Peyer's patch (tissue), 4 donors: Measurements from ENCODE around the gene ZNF467. TPM values are rescaled to one million over a fixed set of nuclear protein-coding genes. Genes with fewer than 3 reads are reported as not detected.

Experiments used
- DNase-seq, 3 donors: peaks; one replicate each; pipeline ENCODE4 v3.0.0-alpha.2; 2017 to 2019
- H3K27ac ChIP-seq, 4 donors: fragments of 200-600 bp; sonication (generic); one replicate each; pipeline ENCODE4 v1.5.1; 2016 to 2019
- H3K27me3 ChIP-seq, 2 donors: fragments of 200-600 bp; sonication (generic); one replicate each; pipeline ENCODE4 v1.5.1; 2019
- H3K36me3 ChIP-seq, 3 donors: fragments of 200-600 bp; sonication (generic); one replicate each; pipeline ENCODE4 v1.5.1; 2016 to 2019
- H3K4me1 ChIP-seq, 4 donors: fragments of 200-600 bp; sonication (generic); one replicate each; pipeline ENCODE4 v1.5.1; 2016 to 2019
- H3K4me3 ChIP-seq, 4 donors: fragments of 200-600 bp; sonication (generic); 1 replicate in 3 of 4; 2 replicates in 1 of 4; pipeline ENCODE4 v1.5.1; 2016 to 2019; ENCODE audit warnings: mild to moderate bottlenecking in 1 of 4
- H3K9me3 ChIP-seq, 4 donors: fragments of 200-600 bp; sonication (generic); one replicate each; pipeline ENCODE4 v1.5.1; 2016 to 2019; ENCODE audit warnings: mild to moderate bottlenecking in 1 of 4
- CTCF ChIP-seq, 6 experiments: fragments of 450-650 bp in 4 of 6; fragments of 200-600 bp in 2 of 6; sonication (generic) in 1 of 6; IDR thresholded peaks; one replicate each; pipeline ENCODE4 v1.5.1; 2017 to 2019; ENCODE audit warnings: antibody characterized with exemption in 6 of 6, mild to moderate bottlenecking in 3 of 6, moderate library complexity in 1 of 6
- POLR2A ChIP-seq, 2 donors: fragments of 450-650 bp; IDR thresholded peaks; one replicate each; pipeline ENCODE4 v1.5.1; 2017; ENCODE audit warnings: antibody characterized with exemption in 2 of 2, mild to moderate bottlenecking in 2 of 2, moderate library complexity in 2 of 2
- total RNA-seq, 4 donors: library from RNA; depleted of rRNA; stranded (reverse); fragments of >200 nt; gene quantifications; one replicate each; pipeline ENCODE4 v1.1.0, GENCODE V29; 2016

Gene ZNF467
- total RNA-seq, 4 donors from 2014 or later, result 0.35 to 4.7 (median 3.1) TPM

- peaks cover 0 to 5% of the 10 kb centered on the region in 2 donors for H3K27me3 ChIP-seq
- TF ChIP-seq CTCF (IDR thresholded peaks at IDR 0.05) (no peak), POLR2A (IDR thresholded peaks at IDR 0.05) (no peak)
- H3K27ac ChIP-seq, result peak overlapping the region; percentile 55 to 72 (median 70)
- no peaks in the 10 kb centered on the region for H3K36me3 ChIP-seq
- peaks cover 0 to 32% (median 10%) of the 10 kb centered on the region in 4 donors for H3K4me1 ChIP-seq
- H3K4me3 ChIP-seq, result peak overlapping the region; percentile 45 to 82 (median 64)
- H3K9me3 ChIP-seq, result no peaks in the 10 kb centered on the region
- peak; percentile 87 to 95 (median 91) for DNase-seq
Measured at GRCh38 chr7:149771720-149772240, 1.6 kb downstream of the ZNF467 start.

- peaks cover 0 to 32% (median 10%) of the 10 kb centered on the region in 4 donors for H3K4me1 ChIP-seq
- H3K27me3 ChIP-seq, result peaks cover 0 to 5% of the 10 kb centered on the region in 2 donors
- TF ChIP-seq CTCF (IDR thresholded peaks at IDR 0.05) (no peak), POLR2A (IDR thresholded peaks at IDR 0.05) (no peak)
- H3K4me3 ChIP-seq, result peak overlapping the region; percentile 45 to 82 (median 64)
- H3K9me3 ChIP-seq, result no peaks in the 10 kb centered on the region
- H3K27ac ChIP-seq, result peak overlapping the region; percentile 28 to 70 (median 62)
- H3K36me3 ChIP-seq, result no peaks in the 10 kb centered on the region
- peak in 1 of 3 donors; percentile 22 for DNase-seq
Measured at GRCh38 chr7:149770728-149771636, 2.4 kb downstream of the ZNF467 start.

- no peak overlapping the region for H3K4me3 ChIP-seq
- no peak for DNase-seq
- TF ChIP-seq POLR2A (IDR thresholded peaks at IDR 0.05) (no peak), CTCF (IDR thresholded peaks at IDR 0.05) (no peak)
- H3K4me1 ChIP-seq, result peaks cover 0 to 32% (median 10%) of the 10 kb centered on the region in 4 donors
- H3K36me3 ChIP-seq, result no peaks in the 10 kb centered on the region
- H3K27ac ChIP-seq, result no peak overlapping the region
- H3K27me3 ChIP-seq, result peaks cover 0 to 5% of the 10 kb centered on the region in 2 donors
- H3K9me3 ChIP-seq, result no peaks in the 10 kb centered on the region
Measured at GRCh38 chr7:149769915-149770314, 3.5 kb downstream of the ZNF467 start.

- Histone ChIP-seq H3K36me3 (no peaks in the 10 kb centered on the region), H3K4me3 (no peak overlapping the region), H3K27ac (no peak overlapping the region), H3K9me3 (no peaks in the 10 kb centered on the region), H3K4me1 (peaks cover 0 to 22% (median 10%) of the 10 kb centered on the region in 4 donors), H3K27me3 (peaks cover 0 to 5% of the 10 kb centered on the region in 2 donors)
- DNase-seq, result no peak
- no peak for TF ChIP-seq POLR2A (IDR thresholded peaks at IDR 0.05)
- no peak for TF ChIP-seq CTCF (IDR thresholded peaks at IDR 0.05)
Measured at GRCh38 chr7:149768931-149769330, 4.5 kb downstream of the ZNF467 start.

GRCh38 chr7:149767068-149767467 is 6.3 kb downstream of the ZNF467 start:
- Histone ChIP-seq H3K4me3 (no peak overlapping the region), H3K27me3 (no peaks in the 10 kb centered on the region), H3K27ac (no peak overlapping the region), H3K9me3 (no peaks in the 10 kb centered on the region), H3K4me1 (peaks cover 0 to 8% (median 5%) of the 10 kb centered on the region in 4 donors), H3K36me3 (no peaks in the 10 kb centered on the region)
- no peak for TF ChIP-seq POLR2A (IDR thresholded peaks at IDR 0.05)
- no peak for TF ChIP-seq CTCF (IDR thresholded peaks at IDR 0.05)
- DNase-seq, result no peak
